GM12872 (cell line): ENCODE data around the gene MEIOB.

Experiments used
- CTCF ChIP-seq: IDR thresholded peaks from 3 replicates; pipeline ENCODE4 v1.5.1; 2011; ENCODE audit warnings: low read depth, mild to moderate bottlenecking, low read length, moderate library complexity; ENCODE audit not compliant: insufficient read depth

Gene MEIOB

GRCh38 chr16:1909561-1910231 lies 37.7 kb upstream of the MEIOB start:
- TF ChIP-seq CTCF, result no peak

- no peak for TF ChIP-seq CTCF
Observed at GRCh38 chr16:1908983-1909382, 37.0 kb upstream of the MEIOB start.

- TF ChIP-seq CTCF, result no peak
Observed at GRCh38 chr16:1908184-1908583, 36.2 kb upstream of the MEIOB start.

- TF ChIP-seq CTCF, result no peak
Observed at GRCh38 chr16:1907226-1907860, 35.4 kb upstream of the MEIOB start.

- TF ChIP-seq CTCF, result no peak
Observed at GRCh38 chr16:1906846-1907165, 34.8 kb upstream of the MEIOB start.

GRCh38 chr16:1906055-1906845 lies 34.3 kb upstream of the MEIOB start:
- TF ChIP-seq CTCF, result no peak
